Panc1 (cell line): ENCODE measurements around the gene FEZF2. TPM values are rescaled to one million over a fixed set of nuclear protein-coding genes. Genes with fewer than 3 reads are reported as not detected.

Source experiments
- ATAC-seq: fragments of 200-7000 bp; cut with Tn5 transposase; 2 replicates; pipeline ENCODE4 v1.9.1; 2020; ENCODE audit warnings: mild to moderate bottlenecking, moderate library complexity
- BruUV-seq: library from RNA; stranded (reverse); fragments of 400-500 nt; replicated peaks from 2 replicates; lab custom pipeline; 2021; lab: Mats Ljungman, UMichigan
- CTCF ChIA-PET: fragments of 300-600 bp; sonication (Branson Sonifier 250); formaldehyde crosslinking; loops from one replicate; lab custom pipeline; 2022; ENCODE audit warnings: antibody characterized with exemption; lab: Charles Lee
- POLR2A ChIA-PET: fragments of 300-600 bp; sonication (Branson Sonifier 250); formaldehyde crosslinking; loops from one replicate; lab custom pipeline; 2022; ENCODE audit warnings: antibody characterized with exemption; lab: Charles Lee
- DNase-seq: peaks from one replicate; pipeline ENCODE4 v3.0.0-alpha.2; 2010; ENCODE audit warnings: low read depth, low spot score
- H3K27ac ChIP-seq: 2 replicates; pipeline ENCODE4 v1.5.1; 2011; ENCODE audit warnings: mild to moderate bottlenecking, low read length, inconsistent platforms
- H3K27me3 ChIP-seq: fragments of 200-500 bp; sonication (Bioruptor generic); 2 replicates; pipeline ENCODE4 v1.6.0; 2014; ENCODE audit warnings: low read length, inconsistent platforms; ENCODE audit not compliant: control insufficient read depth, insufficient read depth
- H3K36me3 ChIP-seq: fragments of 200-500 bp; sonication (Bioruptor generic); 2 replicates; pipeline ENCODE4 v1.5.1; 2014; ENCODE audit warnings: inconsistent platforms, mild to moderate bottlenecking, low read length, moderate library complexity; ENCODE audit not compliant: control insufficient read depth, insufficient read depth
- H3K4me1 ChIP-seq: 2 replicates; pipeline ENCODE4 v1.5.1; 2011; ENCODE audit warnings: inconsistent platforms, mild to moderate bottlenecking, low read length, moderate library complexity; ENCODE audit not compliant: control insufficient read depth, insufficient read depth
- H3K4me3 ChIP-seq, 2 experiments: 2 replicates each; pipeline ENCODE4 v1.5.1; 2011 to 2012; ENCODE audit warnings: low read depth in 2 of 2, low read length in 2 of 2, mild to moderate bottlenecking in 2 of 2, inconsistent platforms in 1 of 2, moderate library complexity in 1 of 2
- H3K9me3 ChIP-seq: fragments of 200-500 bp; sonication (Bioruptor generic); 2 replicates; pipeline ENCODE4 v1.5.1; 2014; ENCODE audit warnings: low read depth, mild to moderate bottlenecking, inconsistent platforms, low read length, moderate library complexity; ENCODE audit not compliant: control insufficient read depth, insufficient read depth
- CTCF ChIP-seq: fragments of 450-650 bp; IDR thresholded peaks from 2 replicates; pipeline ENCODE4 v1.5.1; 2017; ENCODE audit warnings: mild to moderate bottlenecking
- POLR2AphosphoS5 ChIP-seq: IDR thresholded peaks from 2 replicates; pipeline ENCODE4 v1.6.1; 2012; ENCODE audit warnings: mild to moderate bottlenecking, low read depth, low read length, moderate library complexity
- SIN3A ChIP-seq: IDR thresholded peaks from 2 replicates; pipeline ENCODE4 v1.6.1; 2012; ENCODE audit warnings: low read depth, mild to moderate bottlenecking, low read length, moderate library complexity, borderline replicate concordance; ENCODE audit not compliant: insufficient read depth
- TCF7L2 ChIP-seq: IDR thresholded peaks from 2 replicates; pipeline ENCODE4 v1.6.1; 2011; ENCODE audit warnings: mild to moderate bottlenecking, low read depth, low read length, inconsistent platforms
- in situ Hi-C: cut with HindIII; loops from 2 replicates; pipeline ENCODE4 v1.10.0; 2016; ENCODE audit warnings: low sequenced_read_pairs, low pct_unique_long_range_greater_than_20kb
- intact Hi-C: fragments of 100-400 bp; cut with micrococcal nuclease; formaldehyde crosslinking; loops from one replicate; pipeline ENCODE4 v1.10.0; 2022; ENCODE audit not compliant: unreplicated experiment
- total RNA-seq: library from RNA; stranded (reverse); gene quantifications from one replicate; pipeline ENCODE4 v1.2.1, GENCODE V29; 2021; ENCODE audit not compliant: unreplicated experiment
- TF ChIP-seq, protein P1 (sequence below), 2 experiments: IDR thresholded peaks; 2 replicates each; pipeline ENCODE4 v1.6.1; 2011 to 2012; ENCODE audit warnings: low read depth in 2 of 2, control low read depth in 1 of 2, low read length in 1 of 2, mild to moderate bottlenecking in 1 of 2, moderate library complexity in 1 of 2; ENCODE audit not compliant: insufficient read depth in 1 of 2

Gene FEZF2
- total RNA-seq, 1 experiment from 2014 or later: not detected

DNA sequence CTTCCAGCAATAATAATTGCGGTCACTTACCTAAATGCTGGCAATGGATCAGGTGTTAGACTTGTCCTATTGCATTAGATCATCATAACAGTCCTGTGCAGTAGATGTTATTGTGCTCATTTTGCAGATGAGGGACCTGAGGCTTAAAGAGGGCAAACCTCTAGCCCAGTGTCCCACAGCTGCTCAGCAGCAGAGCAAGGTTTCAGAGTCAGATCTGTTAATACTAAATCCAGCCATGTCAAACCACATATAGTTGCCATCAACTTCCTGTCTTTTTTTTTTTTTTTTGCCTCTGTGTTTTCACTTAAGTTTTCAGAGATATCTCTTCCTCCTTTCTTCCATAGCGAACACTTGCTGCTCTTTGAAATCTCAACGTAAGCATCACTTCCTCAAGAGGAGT lies 12.1 kb downstream of the FEZF2 start:
- Histone ChIP-seq H3K27ac (no peak overlapping the region), H3K36me3 (no peaks in the 10 kb centered on the region), H3K4me3 (no peak overlapping the region), H3K4me1 (no peaks in the 10 kb centered on the region), H3K27me3 (0 out of 2 replicates have a peak, but pooled peaks cover 4% of the 10 kb centered on the region), H3K9me3 (no peaks in the 10 kb centered on the region)
- TF ChIP-seq TCF7L2: no peak
- TF ChIP-seq CTCF: no peak
- TF ChIP-seq SIN3A: no peak
- no peak for TF ChIP-seq POLR2AphosphoS5
- TF ChIP-seq, protein P1, sequence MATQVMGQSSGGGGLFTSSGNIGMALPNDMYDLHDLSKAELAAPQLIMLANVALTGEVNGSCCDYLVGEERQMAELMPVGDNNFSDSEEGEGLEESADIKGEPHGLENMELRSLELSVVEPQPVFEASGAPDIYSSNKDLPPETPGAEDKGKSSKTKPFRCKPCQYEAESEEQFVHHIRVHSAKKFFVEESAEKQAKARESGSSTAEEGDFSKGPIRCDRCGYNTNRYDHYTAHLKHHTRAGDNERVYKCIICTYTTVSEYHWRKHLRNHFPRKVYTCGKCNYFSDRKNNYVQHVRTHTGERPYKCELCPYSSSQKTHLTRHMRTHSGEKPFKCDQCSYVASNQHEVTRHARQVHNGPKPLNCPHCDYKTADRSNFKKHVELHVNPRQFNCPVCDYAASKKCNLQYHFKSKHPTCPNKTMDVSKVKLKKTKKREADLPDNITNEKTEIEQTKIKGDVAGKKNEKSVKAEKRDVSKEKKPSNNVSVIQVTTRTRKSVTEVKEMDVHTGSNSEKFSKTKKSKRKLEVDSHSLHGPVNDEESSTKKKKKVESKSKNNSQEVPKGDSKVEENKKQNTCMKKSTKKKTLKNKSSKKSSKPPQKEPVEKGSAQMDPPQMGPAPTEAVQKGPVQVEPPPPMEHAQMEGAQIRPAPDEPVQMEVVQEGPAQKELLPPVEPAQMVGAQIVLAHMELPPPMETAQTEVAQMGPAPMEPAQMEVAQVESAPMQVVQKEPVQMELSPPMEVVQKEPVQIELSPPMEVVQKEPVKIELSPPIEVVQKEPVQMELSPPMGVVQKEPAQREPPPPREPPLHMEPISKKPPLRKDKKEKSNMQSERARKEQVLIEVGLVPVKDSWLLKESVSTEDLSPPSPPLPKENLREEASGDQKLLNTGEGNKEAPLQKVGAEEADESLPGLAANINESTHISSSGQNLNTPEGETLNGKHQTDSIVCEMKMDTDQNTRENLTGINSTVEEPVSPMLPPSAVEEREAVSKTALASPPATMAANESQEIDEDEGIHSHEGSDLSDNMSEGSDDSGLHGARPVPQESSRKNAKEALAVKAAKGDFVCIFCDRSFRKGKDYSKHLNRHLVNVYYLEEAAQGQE (IDR thresholded peaks at IDR 0.05; ENCODE audit: insufficient read depth in 1 of 2, low read depth in 2 of 2, low read length in 1 of 2): no peak
- ATAC-seq: no peak
- no peak for DNase-seq
- ChIA-PET POLR2A (no interaction called here), CTCF (no interaction called here)
- intact Hi-C loops: no loop called here
- no TSS peak for BruUV-seq
- in situ Hi-C loops: no loop called here

GRCh38 chr3:62359531-62359930 lies 13.8 kb downstream of the FEZF2 start:
- no peak for TF ChIP-seq SIN3A
- TF ChIP-seq TCF7L2: no peak
- TF ChIP-seq, protein P1 (IDR thresholded peaks at IDR 0.05; ENCODE audit: insufficient read depth in 1 of 2, low read depth in 2 of 2, low read length in 1 of 2): no peak
- no peak for TF ChIP-seq CTCF
- in situ Hi-C loops: no loop called here
- Histone ChIP-seq H3K4me3 (no peak overlapping the region), H3K9me3 (no peaks in the 10 kb centered on the region), H3K4me1 (no peaks in the 10 kb centered on the region), H3K27me3 (peaks cover 4% of the 10 kb centered on the region; the same call in 1 of the 2 replicates), H3K27ac (no peak overlapping the region), H3K36me3 (no peaks in the 10 kb centered on the region)
- ChIA-PET POLR2A (no interaction called here), CTCF (no interaction called here)
- BruUV-seq: no TSS peak
- no peak for ATAC-seq
- no peak for DNase-seq
- intact Hi-C loops: no loop called here
